Measurements from ENCODE around the gene DLG2.

Gene DLG2

DNA sequence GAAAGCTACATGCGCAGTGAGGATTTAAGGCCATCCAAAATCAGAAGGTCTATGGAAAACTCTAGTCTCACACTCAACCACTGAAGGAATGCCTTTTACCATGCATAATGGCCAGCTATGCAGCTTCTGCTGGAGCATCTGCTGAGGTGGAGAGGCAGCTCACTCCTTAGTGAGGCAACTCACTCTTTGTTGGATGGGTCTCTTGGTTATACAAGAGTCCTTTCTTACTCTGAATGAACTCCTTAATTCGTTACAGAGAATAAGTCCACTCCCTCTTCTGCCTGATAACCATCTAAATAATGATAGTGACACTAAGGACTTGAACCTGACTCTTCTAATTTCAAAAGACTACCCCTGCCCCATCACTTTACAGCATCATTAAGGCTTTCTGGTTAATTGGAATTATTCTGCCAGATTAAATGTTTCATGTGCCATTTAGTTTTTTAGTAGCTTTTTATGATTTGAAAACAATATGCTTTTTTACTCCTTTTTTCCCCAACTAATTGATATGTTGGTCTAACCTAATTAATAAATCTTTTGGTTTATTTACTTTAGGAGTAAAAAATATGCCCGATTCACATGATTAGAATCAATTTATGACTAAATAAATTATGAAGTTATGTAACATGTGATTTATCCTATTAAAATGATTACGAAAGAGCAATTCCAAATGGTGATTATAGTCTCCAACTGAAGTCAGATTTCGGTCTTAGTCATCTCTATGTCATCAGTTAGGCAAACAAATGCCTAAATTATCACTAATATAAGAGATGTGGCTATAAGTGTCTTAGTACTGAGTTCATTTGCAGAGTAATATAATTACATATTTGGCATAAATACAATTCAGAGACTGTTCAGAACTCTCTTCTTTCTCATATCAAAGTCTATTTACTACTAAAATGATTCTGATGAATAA lies 2054.3 kb downstream of the DLG2 start:
- H3K27me3 ChIP-seq (ENCODE audit: control insufficient read depth, low read length) = no peaks in the 10 kb centered on the region
- no peaks in the 10 kb centered on the region for H3K9me3 ChIP-seq (ENCODE audit: control insufficient read depth, insufficient read depth, low read length)
- H3K27ac ChIP-seq (ENCODE audit: low read depth, low read length) = no peak overlapping the region
- no peak overlapping the region for H3K4me2 ChIP-seq (ENCODE audit: low read length)
- TF ChIP-seq, protein P1, sequence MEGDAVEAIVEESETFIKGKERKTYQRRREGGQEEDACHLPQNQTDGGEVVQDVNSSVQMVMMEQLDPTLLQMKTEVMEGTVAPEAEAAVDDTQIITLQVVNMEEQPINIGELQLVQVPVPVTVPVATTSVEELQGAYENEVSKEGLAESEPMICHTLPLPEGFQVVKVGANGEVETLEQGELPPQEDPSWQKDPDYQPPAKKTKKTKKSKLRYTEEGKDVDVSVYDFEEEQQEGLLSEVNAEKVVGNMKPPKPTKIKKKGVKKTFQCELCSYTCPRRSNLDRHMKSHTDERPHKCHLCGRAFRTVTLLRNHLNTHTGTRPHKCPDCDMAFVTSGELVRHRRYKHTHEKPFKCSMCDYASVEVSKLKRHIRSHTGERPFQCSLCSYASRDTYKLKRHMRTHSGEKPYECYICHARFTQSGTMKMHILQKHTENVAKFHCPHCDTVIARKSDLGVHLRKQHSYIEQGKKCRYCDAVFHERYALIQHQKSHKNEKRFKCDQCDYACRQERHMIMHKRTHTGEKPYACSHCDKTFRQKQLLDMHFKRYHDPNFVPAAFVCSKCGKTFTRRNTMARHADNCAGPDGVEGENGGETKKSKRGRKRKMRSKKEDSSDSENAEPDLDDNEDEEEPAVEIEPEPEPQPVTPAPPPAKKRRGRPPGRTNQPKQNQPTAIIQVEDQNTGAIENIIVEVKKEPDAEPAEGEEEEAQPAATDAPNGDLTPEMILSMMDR (IDR thresholded peaks at IDR 0.05; ENCODE audit: low read depth, low read length, poor library complexity, severe bottlenecking) = no peak
- TF ChIP-seq EZH2phosphoT487 (IDR thresholded peaks at IDR 0.05; ENCODE audit: borderline replicate concordance, low read length) = no peak
- H3K9me2 ChIP-seq (replicated peaks; ENCODE audit: control insufficient read depth, low read length) = no peaks in the 10 kb centered on the region
- H3K36me3 ChIP-seq (ENCODE audit: control insufficient read depth, low read length) = no peaks in the 10 kb centered on the region
- no peaks in the 10 kb centered on the region for H3K4me1 ChIP-seq (ENCODE audit: control insufficient read depth, low read length)
- H3K79me2 ChIP-seq (ENCODE audit: control insufficient read depth, low read length) = no peaks in the 10 kb centered on the region
- H3K4me3 ChIP-seq (ENCODE audit: low read length) = no peak overlapping the region
- H4K20me1 ChIP-seq (ENCODE audit: control insufficient read depth, insufficient read depth, low read depth, low read length) = no peaks in the 10 kb centered on the region; the same call in 1 of the 2 replicates
- H3F3A ChIP-seq (ENCODE audit: control insufficient read depth, insufficient read depth) = no peaks in the 10 kb centered on the region

DNA sequence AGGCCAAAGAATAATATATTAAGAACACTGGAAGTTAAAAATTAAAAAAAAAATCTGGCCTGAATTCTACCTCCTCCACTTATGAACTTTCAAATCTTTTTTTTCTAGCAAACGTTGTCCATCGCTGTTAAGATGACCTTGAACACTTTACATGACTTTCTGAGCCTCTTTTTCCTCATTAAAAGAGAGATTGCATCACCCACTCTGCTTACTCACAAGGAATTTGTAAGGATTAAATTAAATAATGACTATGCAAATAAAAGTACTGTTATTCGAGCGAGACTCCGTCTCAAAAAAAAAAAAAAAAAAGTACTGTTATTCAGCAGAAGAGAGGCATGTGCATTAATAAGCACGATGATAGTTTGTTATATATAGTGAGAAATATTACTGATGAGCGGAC lies 2055.8 kb downstream of the DLG2 start:
- H3F3A ChIP-seq (ENCODE audit: control insufficient read depth, insufficient read depth) = no peaks in the 10 kb centered on the region
- no peaks in the 10 kb centered on the region; the same call in 1 of the 2 replicates for H4K20me1 ChIP-seq (ENCODE audit: control insufficient read depth, insufficient read depth, low read depth, low read length)
- no peaks in the 10 kb centered on the region for H3K36me3 ChIP-seq (ENCODE audit: control insufficient read depth, low read length)
- H3K9me2 ChIP-seq (replicated peaks; ENCODE audit: control insufficient read depth, low read length) = no peaks in the 10 kb centered on the region
- H3K27me3 ChIP-seq (ENCODE audit: control insufficient read depth, low read length) = no peaks in the 10 kb centered on the region
- H3K27ac ChIP-seq (ENCODE audit: low read depth, low read length) = no peak overlapping the region
- H3K4me3 ChIP-seq (ENCODE audit: low read length) = no peak overlapping the region
- no peaks in the 10 kb centered on the region for H3K79me2 ChIP-seq (ENCODE audit: control insufficient read depth, low read length)
- no peaks in the 10 kb centered on the region for H3K4me1 ChIP-seq (ENCODE audit: control insufficient read depth, low read length)
- TF ChIP-seq EZH2phosphoT487 (IDR thresholded peaks at IDR 0.05; ENCODE audit: borderline replicate concordance, low read length) = no peak
- TF ChIP-seq, protein P1 (IDR thresholded peaks at IDR 0.05; ENCODE audit: low read depth, low read length, poor library complexity, severe bottlenecking) = no peak
- H3K9me3 ChIP-seq (ENCODE audit: control insufficient read depth, insufficient read depth, low read length) = no peaks in the 10 kb centered on the region
- no peak overlapping the region for H3K4me2 ChIP-seq (ENCODE audit: low read length)

DNA sequence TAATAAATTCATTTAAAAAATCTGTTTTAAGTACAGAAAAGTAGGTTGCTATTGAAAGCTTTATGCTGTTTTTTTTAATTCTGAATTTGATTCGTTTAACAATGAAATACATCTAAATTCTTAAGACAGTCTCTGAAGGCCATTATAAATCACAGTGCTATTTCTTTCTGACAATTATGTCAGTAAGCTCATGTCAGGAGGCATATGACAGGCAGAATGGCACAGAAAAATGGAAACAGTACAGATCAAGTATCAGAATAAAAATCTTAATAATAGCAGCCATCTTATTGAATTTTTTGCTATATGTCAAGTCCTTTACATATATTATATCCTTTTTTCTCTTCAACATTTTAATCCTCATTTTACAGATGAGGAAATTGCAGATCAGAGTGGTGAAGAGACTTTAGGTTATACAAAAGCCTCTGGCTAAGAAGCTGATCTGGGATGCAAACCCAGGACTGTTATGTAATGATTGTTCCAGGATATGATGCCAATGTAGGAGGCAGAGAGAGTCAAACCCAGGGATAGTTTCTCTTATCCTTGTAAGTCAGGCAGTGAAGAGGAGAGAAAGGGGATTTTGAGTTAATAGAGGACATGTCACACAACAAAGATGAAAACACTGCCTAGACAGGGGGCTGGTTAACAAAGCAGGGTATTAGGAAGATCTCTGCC lies 2057.9 kb downstream of the DLG2 start:
- no peaks in the 10 kb centered on the region for H3K36me3 ChIP-seq (ENCODE audit: control insufficient read depth, low read length)
- H3K27me3 ChIP-seq (ENCODE audit: control insufficient read depth, low read length) = no peaks in the 10 kb centered on the region
- H3K27ac ChIP-seq (ENCODE audit: low read depth, low read length) = no peak overlapping the region
- no peaks in the 10 kb centered on the region for H3K4me1 ChIP-seq (ENCODE audit: control insufficient read depth, low read length)
- H3K79me2 ChIP-seq (ENCODE audit: control insufficient read depth, low read length) = no peaks in the 10 kb centered on the region
- H3K4me2 ChIP-seq (ENCODE audit: low read length) = no peak overlapping the region
- H4K20me1 ChIP-seq (ENCODE audit: control insufficient read depth, insufficient read depth, low read depth, low read length) = no peaks in the 10 kb centered on the region; the same call in 1 of the 2 replicates
- no peaks in the 10 kb centered on the region for H3K9me3 ChIP-seq (ENCODE audit: control insufficient read depth, insufficient read depth, low read length)
- no peaks in the 10 kb centered on the region for H3K9me2 ChIP-seq (replicated peaks; ENCODE audit: control insufficient read depth, low read length)
- no peak for TF ChIP-seq EZH2phosphoT487 (IDR thresholded peaks at IDR 0.05; ENCODE audit: borderline replicate concordance, low read length)
- TF ChIP-seq, protein P1 (IDR thresholded peaks at IDR 0.05; ENCODE audit: low read depth, low read length, poor library complexity, severe bottlenecking) = no peak
- H3F3A ChIP-seq (ENCODE audit: control insufficient read depth, insufficient read depth) = no peaks in the 10 kb centered on the region
- H3K4me3 ChIP-seq (ENCODE audit: low read length) = no peak overlapping the region

All from DOHH2 (cell line).